Measurements from ENCODE around the gene BLOC1S4.

DNA sequence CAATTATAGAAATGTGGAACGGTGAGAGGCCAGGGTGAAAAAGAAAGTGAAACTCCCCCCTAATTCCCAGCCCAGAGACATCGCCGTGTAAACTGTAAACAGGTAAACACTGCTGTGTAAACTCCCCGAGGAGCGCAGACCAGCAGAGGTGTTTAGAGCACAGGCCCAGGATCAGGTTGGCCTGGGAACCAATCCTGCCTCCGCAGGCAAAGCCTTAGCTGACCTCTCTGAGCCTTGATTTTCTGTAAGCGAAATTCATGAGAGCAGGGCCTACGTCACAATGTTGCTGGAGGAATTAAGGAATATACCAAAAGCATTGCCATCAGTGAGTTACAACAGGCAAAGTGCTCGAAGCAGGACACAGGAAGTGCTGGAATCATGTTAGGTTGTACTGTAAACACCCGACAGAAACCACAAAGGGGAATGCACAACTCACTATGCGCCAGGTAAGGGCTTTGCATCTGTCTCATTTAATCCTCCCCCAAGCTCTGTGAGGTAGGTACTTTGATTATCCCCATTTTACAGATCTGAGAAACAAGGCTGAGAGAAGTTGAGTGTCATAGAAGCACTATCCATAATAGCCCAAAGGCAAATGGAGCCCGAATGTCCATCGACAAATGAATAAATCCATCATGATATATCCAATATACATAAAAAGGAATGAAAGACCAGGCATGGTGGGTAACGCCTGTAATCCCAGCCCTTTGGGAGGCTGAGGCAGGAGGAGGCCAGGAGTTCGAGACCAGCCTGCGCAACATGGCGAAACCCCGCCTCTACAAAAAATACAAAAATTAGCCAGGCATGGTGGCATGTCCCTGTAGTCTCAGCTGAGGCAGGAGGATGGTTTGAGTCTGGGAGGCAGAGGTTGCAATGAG, 35.9 kb downstream of the BLOC1S4 start:
- TF ChIP-seq EZH2phosphoT487 (IDR thresholded peaks at IDR 0.05; ENCODE audit: borderline replicate concordance): no peak
- TF ChIP-seq, protein P1, sequence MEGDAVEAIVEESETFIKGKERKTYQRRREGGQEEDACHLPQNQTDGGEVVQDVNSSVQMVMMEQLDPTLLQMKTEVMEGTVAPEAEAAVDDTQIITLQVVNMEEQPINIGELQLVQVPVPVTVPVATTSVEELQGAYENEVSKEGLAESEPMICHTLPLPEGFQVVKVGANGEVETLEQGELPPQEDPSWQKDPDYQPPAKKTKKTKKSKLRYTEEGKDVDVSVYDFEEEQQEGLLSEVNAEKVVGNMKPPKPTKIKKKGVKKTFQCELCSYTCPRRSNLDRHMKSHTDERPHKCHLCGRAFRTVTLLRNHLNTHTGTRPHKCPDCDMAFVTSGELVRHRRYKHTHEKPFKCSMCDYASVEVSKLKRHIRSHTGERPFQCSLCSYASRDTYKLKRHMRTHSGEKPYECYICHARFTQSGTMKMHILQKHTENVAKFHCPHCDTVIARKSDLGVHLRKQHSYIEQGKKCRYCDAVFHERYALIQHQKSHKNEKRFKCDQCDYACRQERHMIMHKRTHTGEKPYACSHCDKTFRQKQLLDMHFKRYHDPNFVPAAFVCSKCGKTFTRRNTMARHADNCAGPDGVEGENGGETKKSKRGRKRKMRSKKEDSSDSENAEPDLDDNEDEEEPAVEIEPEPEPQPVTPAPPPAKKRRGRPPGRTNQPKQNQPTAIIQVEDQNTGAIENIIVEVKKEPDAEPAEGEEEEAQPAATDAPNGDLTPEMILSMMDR (conservative IDR thresholded peaks at IDR 0.05; ENCODE audit: low read length): no peak

All from Loucy (cell line).